Measurements from ENCODE around the gene DDX49. TPM values are rescaled to one million over a fixed set of nuclear protein-coding genes. Genes with fewer than 3 reads are reported as not detected.

The DDX49 gene
- polyA plus RNA-seq, 3 donors, result 24.0 to 40.3 (median 27.5) TPM

GRCh38 chr19:18960370-18960769 lies 40.9 kb downstream of the DDX49 start:
- H3K9me3 Mint-ChIP-seq, result peaks cover 0 to 2% (median 0%) of the 10 kb centered on the region in 7 donors
- peaks cover 9 to 15% of the 10 kb centered on the region in 2 donors for H3K4me1 ChIP-seq (ENCODE audit: control insufficient read depth in 1 of 2, insufficient read depth in 2 of 2, low read length in 2 of 2)
- 94% methylated on average over 4 of the region's 4 CpGs for WGBS (ENCODE audit: insufficient coverage)

GRCh38 chr19:18961767-18962620 lies 42.5 kb downstream of the DDX49 start:
- Mint-ChIP-seq H3K4me3 (peak overlapping the region; percentile 12 to 65), H3K27me3 (ENCODE audit: low read depth in 3 of 3) (peaks cover 2 to 12% (median 2%) of the 10 kb centered on the region in 3 donors), H3K36me3 (no peaks in the 10 kb centered on the region), H3K9me3 (no peaks in the 10 kb centered on the region), H3K4me1 (peaks cover 27% of the 10 kb centered on the region), H3K27ac (no peak overlapping the region)
- Histone ChIP-seq H3K9me3 (replicated peaks in 1 of 2; ENCODE audit: control insufficient read depth in 1 of 2, insufficient read depth in 1 of 2, low read length in 2 of 2) (no peaks in the 10 kb centered on the region), H3K4me1 (ENCODE audit: control insufficient read depth in 1 of 2, insufficient read depth in 2 of 2, low read length in 2 of 2) (peaks cover 21 to 30% of the 10 kb centered on the region in 2 donors), H3K79me2 (ENCODE audit: insufficient read depth, low read length) (no peaks in the 10 kb centered on the region), H3K27ac (ENCODE audit: low read depth in 1 of 2, low read length in 2 of 2) (no peak overlapping the region), H3K4me3 (replicated peaks in 1 of 3; ENCODE audit: low read depth in 2 of 3, low read length in 3 of 3) (peak overlapping the region in 1 of 3 experiments; percentile 43), H3K4me2 (replicated peaks; ENCODE audit: extremely low read depth, low read length, poor library complexity, severe bottlenecking) (peak overlapping the region; percentile 50), H3K36me3 (replicated peaks in 1 of 2; ENCODE audit: control insufficient read depth in 1 of 2, insufficient read depth in 2 of 2, low read length in 2 of 2) (no peaks in the 10 kb centered on the region), H3K9ac (ENCODE audit: insufficient read depth, low read length, poor library complexity, severe bottlenecking) (no peak overlapping the region), H2AFZ (ENCODE audit: insufficient read depth, low read depth, low read length, poor library complexity, severe bottlenecking) (peak overlapping the region; percentile 51), H4K20me1 (ENCODE audit: insufficient read depth, low read length) (no peaks in the 10 kb centered on the region), H3K27me3 (ENCODE audit: control insufficient read depth in 2 of 2, insufficient read depth in 2 of 2, low read length in 2 of 2) (no peaks in the 10 kb centered on the region)
- intact Hi-C loops (cut with micrococcal nuclease), result no loop called here
- 22% methylated on average over 24 of the region's 26 CpGs for WGBS (ENCODE audit: insufficient coverage)
- DNase-seq, result no peak
- no peak for TF ChIP-seq CTCF (IDR thresholded peaks at IDR 0.05)

More at GRCh38 chr19:18960370-18960769, 40.9 kb downstream of the DDX49 start:
- no peak overlapping the region for H3K9ac ChIP-seq (ENCODE audit: insufficient read depth, low read length, poor library complexity, severe bottlenecking)
- H3K4me2 ChIP-seq (replicated peaks; ENCODE audit: extremely low read depth, low read length, poor library complexity, severe bottlenecking), result no peak overlapping the region
- no peaks in the 10 kb centered on the region for H3K36me3 ChIP-seq (replicated peaks in 1 of 2; ENCODE audit: control insufficient read depth in 1 of 2, insufficient read depth in 2 of 2, low read length in 2 of 2)
- H3K4me3 ChIP-seq (replicated peaks in 1 of 3; ENCODE audit: low read depth in 2 of 3, low read length in 3 of 3), result no peak overlapping the region
- DNase-seq, result no peak
- Mint-ChIP-seq H3K36me3 (no peaks in the 10 kb centered on the region), H3K4me3 (no peak overlapping the region), H3K27me3 (ENCODE audit: low read depth in 3 of 3) (peaks cover 3 to 12% (median 4%) of the 10 kb centered on the region in 3 donors), H3K27ac (no peak overlapping the region), H3K4me1 (peaks cover 13% of the 10 kb centered on the region)
- TF ChIP-seq CTCF (IDR thresholded peaks at IDR 0.05), result no peak
- no peaks in the 10 kb centered on the region for H3K9me3 ChIP-seq (replicated peaks in 1 of 2; ENCODE audit: control insufficient read depth in 1 of 2, insufficient read depth in 1 of 2, low read length in 2 of 2)
- H2AFZ ChIP-seq (ENCODE audit: insufficient read depth, low read depth, low read length, poor library complexity, severe bottlenecking), result no peak overlapping the region
- no peaks in the 10 kb centered on the region for H4K20me1 ChIP-seq (ENCODE audit: insufficient read depth, low read length)
- no peaks in the 10 kb centered on the region for H3K79me2 ChIP-seq (ENCODE audit: insufficient read depth, low read length)
- intact Hi-C loops (cut with micrococcal nuclease), result no loop called here
- no peak overlapping the region for H3K27ac ChIP-seq (ENCODE audit: low read depth in 1 of 2, low read length in 2 of 2)
- H3K27me3 ChIP-seq (ENCODE audit: control insufficient read depth in 2 of 2, insufficient read depth in 2 of 2, low read length in 2 of 2), result no peaks in the 10 kb centered on the region
